T-helper 22 cell (primary cell): Measurements from ENCODE around the gene KLB.
A peak's percentile ranks its signal among the peaks of the same experiment; 100 is the strongest.
"Not testable (repeated sequence)": the region's sequence is repeated elsewhere in the genome, so short reads cannot be mapped to it uniquely, and the experiment has no call there.

Source experiments
- DNase-seq: peaks from one replicate; pipeline ENCODE4 v3.0.0-alpha.2; 2020; ENCODE audit warnings: low read depth

The KLB gene

DNA sequence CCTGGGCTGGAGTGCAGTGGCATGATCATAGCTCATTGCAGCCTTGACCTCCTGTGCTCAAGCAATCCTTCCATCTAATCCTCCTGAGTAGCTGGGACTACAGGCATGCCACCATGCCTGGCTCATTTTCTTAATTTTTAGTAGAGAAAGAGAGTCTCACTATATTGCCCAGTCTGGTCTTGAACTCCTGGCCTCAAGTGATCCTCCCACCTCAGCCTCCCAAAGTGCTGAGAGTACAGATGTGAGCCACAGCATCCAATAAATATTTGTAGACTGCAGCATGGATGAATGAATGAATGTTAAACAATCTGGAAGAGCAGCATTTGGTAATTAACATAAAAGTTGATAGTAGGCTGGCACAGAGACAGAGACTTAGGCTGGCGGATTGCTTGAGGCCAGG, 20.0 kb downstream of the KLB start:
- DNase-seq, result no peak

DNA sequence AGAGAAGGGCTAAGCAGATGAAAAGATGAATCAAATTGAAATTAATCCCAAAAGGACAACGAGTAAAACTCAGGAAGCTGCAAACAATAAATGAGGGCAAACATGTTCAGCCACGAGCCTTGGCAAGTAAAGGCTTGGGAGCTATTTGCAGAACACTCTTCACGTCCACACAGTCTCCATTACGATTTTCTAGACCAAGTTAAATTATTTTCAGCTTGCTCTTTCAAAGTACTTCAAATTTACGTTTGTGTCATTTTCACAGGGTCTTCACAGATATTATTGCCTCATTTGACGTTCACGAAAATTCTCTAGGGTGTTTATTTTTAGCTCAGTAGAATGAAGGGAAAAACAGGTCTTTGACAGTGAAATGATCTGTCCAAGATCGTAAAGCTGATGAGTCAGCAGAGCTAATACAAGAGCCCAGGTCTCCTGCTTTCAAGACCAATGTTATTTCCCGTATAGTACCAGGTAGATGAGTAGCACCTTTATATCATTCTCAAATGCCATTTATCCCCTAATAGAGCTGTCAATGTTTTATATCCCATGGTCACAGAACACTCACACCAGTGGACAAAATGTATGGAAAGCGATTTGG, 20.9 kb downstream of the KLB start:
- DNase-seq, result no peak

DNA sequence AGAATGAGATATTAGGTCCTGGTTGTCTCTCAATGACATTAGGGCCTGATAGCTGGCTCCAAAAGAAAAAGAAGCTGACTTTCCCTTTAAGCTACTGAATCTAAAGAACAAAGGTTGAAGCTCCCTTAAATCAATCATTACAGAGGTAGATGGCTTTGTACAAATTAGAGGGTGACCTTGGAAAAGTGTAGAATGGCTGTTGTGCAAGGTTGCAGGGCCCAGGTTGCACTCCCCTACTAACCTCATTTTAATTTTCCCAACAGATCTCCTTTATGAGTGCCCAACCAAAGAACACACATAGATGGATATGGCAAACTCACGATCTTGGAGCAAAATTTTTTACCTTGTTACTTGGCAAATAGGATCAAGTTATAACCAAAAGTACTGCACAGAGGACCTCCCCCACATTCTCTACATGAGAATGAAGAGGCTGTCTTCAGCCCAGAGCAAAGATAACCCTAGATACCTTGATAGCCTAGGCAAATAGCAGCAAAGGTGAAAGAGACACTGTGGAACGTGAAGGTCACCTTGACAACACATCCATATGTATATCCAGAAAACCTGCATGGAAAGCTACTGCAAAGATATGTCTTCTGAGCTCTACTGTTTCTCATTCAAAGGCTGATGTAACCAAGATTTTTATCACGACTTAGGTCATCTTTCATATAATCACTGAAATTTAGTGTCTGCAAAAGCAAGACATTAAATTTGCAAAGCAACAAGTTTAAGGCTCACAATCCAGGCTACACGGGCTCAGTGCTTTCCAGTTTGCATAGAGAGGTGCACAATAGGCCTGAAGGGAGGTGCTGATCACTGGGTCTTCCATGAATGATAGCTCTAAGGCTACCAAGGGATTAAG, 23.0 kb downstream of the KLB start:
- DNase-seq, result no peak

DNA sequence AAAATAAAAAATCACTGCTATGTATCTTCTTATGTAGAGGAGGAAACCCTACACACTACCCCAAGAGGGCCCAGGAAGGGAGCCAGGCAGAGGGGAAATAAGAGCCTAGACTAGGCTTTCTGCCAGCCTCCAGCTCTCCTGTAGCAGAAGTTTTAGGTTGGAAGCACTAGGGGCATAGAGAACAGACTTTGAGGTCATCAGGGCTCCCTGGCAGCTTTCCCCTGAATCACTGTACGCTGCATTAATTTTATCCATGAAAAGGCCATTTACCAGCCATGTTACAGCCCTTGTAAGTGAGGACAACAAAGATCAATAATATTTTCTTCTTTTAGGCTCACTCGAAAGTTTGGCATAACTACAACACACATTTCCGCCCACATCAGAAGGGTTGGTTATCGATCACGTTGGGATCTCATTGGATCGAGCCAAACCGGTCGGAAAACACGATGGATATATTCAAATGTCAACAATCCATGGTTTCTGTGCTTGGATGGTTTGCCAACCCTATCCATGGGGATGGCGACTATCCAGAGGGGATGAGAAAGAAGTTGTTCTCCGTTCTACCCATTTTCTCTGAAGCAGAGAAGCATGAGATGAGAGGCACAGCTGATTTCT, 27.3 kb downstream of the KLB start:
- no peak for DNase-seq

DNA sequence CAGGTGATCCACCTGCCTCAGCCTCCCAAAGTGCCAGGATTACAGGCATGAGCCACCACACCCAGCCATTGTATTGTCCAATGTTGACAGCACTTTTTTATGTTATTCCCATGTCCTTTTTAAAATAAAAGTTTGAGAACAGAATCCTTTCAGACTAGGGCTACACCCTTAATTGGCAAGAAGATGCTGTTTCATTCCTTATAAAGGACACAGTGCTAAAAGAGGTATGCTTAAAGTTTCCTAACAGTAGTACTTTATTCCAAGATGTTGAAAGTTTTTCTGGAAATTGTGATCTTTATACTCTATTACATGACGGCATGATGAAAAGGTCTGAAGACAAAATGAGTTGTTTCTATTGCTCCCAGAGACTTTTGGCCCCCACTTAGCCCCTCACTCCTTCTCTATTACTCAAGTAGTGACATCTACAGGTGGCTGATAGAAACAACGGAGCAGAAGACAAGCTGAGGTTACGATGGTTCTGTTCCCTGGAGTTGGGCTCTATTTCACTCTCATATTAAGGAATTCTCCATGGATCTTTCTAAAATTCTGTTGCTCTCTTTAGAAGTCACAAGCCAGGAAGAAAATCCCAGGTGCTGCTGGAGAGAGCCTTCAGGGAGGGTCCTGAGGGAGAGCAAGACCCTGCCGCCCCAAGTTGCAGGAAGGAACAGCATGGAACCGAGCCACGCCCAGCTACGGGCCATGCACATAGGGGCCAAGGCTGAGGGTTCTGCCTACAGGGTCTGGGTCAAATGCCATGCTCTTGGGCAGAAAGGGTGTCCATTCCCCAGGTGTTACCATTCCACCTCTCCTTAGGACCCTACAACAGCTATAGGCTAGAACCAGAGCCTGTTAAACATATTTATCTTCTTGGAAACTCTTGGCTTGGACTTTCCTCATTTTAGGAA, 29.2 kb downstream of the KLB start:
- no peak for DNase-seq

DNA sequence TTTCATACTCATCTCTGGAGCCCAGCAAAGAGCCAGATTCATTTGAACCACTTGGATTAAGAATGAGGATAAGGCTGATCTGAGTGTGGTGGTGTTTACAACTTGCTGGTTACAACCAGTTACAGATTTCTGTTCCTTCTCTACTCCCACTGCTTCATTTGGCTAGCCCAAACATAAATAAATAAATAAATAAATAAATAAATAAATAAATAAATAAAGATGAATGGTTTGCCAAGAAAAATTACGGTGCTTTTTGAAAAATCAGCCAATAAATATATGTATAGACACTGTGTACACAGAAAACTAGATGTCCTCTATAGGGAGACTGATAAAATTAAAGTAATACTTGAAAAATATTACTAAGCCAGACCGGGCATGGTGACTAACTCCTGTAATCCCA, 34.9 kb downstream of the KLB start:
- DNase-seq, result no peak

DNA sequence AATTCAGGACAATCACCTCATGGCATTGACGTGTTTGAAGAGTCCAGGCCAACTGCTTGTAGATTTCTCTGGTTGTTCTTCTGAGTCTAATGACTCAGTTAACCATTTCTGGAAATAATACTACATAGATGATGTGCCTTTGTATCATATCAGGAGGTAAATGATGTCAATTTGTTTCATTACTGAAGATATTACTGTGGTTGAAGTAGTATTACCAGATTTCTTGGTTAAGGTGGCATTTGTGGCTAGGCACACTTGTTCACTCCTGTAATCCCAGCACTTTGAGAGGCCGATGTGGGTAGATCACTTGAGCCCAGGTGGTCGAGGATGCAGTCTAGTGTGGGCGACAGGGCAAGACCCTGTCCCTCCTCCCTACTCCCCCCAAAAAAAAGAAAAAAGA, 36.3 kb downstream of the KLB start:
- no peak for DNase-seq

DNA sequence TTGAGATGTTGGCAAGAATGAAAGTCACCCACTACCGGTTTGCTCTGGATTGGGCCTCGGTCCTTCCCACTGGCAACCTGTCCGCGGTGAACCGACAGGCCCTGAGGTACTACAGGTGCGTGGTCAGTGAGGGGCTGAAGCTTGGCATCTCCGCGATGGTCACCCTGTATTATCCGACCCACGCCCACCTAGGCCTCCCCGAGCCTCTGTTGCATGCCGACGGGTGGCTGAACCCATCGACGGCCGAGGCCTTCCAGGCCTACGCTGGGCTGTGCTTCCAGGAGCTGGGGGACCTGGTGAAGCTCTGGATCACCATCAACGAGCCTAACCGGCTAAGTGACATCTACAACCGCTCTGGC, 39.7 kb downstream of the KLB start:
- no peak for DNase-seq

DNA sequence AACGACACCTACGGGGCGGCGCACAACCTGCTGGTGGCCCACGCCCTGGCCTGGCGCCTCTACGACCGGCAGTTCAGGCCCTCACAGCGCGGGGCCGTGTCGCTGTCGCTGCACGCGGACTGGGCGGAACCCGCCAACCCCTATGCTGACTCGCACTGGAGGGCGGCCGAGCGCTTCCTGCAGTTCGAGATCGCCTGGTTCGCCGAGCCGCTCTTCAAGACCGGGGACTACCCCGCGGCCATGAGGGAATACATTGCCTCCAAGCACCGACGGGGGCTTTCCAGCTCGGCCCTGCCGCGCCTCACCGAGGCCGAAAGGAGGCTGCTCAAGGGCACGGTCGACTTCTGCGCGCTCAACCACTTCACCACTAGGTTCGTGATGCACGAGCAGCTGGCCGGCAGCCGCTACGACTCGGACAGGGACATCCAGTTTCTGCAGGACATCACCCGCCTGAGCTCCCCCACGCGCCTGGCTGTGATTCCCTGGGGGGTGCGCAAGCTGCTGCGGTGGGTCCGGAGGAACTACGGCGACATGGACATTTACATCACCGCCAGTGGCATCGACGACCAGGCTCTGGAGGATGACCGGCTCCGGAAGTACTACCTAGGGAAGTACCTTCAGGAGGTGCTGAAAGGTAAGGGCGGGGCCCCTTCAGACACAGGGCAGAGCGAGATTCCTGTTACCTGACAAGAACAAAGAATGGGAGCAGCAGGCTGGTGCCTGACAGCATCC, 40.3 kb downstream of the KLB start:
- DNase-seq, result no peak

DNA sequence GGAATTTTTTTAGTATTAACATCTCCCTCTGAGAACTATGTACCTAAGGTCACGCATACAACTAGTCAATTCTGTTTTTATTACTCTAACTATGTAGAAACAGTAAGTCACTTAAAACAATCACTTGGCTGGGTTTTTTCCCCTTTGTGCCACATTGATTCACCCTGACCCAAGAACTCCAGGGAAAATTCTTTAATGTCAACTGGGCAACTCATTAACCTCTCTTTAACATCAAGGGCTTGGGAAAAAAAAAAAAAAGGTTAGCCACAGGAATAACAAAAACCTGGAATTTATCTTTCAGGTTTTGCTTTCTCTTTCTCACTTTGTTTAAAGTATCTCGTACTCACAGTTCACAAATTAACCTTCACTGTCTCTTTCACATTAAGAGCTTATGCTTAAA, 43.9 kb downstream of the KLB start:
- no peak for DNase-seq

DNA sequence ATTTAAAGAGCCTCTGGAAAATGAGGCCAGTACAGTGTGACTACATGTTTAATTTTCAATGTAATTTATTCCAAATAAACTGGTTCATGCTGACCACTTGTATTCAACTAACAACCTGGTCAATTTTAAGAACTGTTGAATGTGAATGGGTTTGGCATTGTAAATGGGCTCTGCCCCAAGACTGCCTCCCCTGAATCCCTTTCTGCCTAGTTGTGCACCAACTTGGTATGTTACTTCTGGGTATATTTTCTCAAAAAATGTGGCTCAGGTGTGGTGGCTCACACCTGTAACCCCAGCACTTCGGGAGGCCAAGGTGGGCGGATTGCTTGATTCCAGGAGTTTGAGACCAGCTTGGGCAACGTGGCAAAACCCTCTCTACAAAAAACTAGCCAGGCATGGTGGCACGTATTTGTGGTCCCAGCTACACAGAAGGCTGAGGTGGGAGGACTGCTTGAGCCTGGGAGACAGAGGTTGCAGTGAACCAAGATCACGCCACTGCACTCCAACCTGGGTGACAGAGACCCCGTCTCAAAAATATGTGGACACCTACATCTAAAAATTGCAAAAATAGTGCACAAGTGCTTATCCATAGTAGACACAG, 44.8 kb downstream of the KLB start:
- no peak for DNase-seq

DNA sequence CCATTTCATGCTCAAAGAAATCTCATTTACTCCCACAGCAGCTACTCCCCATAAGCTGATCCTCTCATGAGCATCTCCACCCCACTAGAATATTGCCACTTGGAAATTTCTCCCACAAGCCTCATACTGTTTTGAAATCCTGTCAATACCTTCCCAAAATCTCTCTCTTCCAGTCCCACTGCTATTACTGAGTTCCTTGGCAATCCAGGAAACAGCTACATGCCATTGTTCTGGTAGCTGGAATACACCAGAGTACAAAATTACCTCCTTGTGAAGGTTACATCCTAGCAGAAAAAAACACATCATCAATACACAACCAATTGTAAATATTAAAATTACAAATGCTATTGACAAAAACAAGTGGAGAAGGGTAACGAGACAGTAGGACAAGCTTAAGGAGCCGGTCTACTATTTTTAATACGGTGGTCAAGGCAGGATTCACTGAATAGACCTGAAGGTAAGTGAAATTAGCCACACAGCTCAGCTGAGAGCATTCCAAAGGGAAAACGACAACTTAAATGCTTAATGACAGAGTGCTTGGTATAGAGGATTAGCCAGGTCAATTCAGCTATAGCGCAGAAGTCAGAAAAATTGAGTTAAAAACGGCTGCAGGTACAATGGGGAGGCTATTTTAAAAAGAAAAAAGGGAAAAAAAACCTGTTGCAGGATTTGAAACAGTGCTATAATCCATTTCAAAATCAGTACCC, 45.6 kb downstream of the KLB start:
- DNase-seq, result no peak

DNA sequence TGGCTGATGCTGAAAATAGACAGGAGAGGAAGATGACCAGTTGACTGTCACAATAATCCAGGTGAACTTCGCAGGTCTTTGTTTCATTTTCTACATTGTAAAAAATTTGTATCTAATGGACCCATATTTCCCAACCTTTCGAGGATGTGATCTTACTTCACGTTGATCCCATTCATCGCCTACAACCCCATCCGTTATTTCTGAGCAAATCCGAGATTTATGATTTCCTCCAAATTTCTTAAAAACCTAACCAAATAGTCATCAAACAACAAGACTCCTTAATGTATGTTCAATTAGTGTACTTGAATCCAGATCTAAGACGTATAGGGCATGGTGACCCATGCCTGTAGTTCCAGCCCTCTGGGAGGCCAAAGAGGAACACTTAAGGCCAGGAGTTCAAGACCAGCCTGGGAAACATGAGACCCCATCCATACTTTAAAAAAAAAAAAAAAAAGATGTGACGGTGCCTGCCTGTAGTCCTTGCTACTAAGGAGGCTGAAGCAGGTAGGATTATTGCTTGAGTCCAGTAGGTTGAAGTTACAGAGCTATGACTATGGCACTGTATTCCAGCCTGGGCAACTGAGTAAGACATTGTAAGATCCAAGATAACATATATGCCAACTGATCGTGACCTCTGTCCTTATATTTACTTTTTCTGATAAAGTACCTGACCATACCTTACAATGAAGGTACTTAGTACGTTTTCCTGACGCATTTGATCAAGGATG, 46.3 kb downstream of the KLB start:
- no peak for DNase-seq

DNA sequence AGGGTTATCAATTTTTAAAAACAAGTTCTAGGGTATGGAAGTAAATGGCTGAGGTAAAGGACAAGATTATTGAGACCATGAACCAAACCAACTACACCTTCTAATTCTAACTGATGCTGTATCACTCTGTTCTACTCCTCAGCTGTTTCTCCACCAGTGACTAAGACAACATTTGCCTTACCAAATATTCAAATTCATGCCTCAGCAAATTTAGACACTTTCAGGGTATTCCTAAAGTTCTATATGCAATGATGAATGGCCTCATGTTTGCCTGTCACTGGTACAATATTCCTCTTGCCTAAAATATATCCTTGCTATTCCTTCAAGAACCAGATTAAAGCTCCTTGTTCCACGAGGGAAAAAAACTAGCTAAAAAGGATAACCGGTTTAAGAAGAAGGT, 47.0 kb downstream of the KLB start:
- no peak for DNase-seq

DNA sequence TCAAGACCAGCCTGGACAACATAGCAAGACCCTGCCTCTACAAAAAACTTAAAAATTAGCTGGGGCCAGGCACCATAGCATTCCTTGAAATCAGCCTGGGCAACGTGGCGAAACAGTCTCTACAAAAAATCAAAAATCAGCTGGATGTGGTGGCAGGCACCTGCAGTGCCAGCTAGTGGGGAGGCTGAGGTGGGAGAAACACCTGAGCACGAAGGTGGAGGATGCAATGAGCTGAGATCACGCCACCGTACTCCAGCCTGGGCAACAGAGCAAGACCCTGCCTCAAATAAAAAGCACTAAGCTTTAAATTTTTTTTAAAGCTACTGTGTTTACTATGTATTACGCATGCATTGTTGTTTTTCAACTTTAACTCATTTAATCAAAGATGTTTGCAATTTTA, 48.8 kb downstream of the KLB start:
- no peak for DNase-seq

DNA sequence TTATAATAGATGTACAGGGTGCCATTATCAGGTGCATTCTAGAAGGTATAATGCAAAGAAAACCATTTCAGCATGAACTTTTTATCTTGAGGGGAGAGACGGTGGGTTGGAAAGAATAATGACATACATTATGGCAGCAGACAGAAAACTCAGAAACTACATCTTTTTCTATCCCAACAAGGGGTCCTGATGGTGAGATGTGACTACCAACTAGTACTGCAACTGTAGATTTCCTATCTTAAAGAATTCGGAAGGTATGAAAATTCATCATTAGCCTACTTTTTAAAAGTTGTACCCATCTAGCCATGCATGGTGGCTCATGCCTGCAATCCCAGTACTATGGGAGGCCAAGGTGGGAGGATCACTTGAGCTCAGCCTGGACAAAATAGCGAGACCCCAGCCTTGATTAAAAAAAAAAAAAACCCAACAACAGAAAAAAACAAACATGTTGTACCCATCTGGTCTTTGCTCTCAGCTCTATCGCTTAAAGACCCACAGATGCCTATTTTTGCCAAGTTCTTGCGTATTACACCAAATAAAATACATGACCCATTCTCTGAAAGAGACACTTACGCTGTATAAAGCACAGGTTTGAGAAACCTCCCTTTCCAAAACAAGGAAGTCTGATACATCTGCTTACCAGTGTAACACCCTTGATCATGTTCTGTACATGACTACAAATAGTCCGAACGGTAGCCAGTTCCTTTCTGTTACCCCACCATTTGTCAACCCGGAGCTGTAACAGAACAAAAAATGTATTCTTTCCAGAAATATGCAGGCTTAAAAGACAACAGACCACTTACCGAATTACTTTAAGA, 50.4 kb downstream of the KLB start:
- DNase-seq, result no peak

DNA sequence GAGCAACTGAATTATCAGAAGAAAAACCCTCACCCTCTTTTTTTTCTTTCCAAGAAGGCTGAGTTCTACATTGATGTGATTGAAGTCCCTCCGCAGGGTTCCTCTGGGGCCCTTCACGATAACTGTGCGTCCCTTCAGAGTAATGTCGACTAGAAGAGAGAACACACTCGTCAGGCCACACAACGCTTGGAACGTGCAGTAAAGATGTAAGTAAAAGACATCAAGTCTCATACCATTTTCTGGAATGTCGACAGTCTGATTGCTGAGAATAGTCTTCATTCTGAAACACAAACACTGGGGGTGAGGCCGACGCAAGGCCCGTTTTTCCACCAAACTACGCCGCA, 51.4 kb downstream of the KLB start:
- DNase-seq, result not testable (repeated sequence)

DNA sequence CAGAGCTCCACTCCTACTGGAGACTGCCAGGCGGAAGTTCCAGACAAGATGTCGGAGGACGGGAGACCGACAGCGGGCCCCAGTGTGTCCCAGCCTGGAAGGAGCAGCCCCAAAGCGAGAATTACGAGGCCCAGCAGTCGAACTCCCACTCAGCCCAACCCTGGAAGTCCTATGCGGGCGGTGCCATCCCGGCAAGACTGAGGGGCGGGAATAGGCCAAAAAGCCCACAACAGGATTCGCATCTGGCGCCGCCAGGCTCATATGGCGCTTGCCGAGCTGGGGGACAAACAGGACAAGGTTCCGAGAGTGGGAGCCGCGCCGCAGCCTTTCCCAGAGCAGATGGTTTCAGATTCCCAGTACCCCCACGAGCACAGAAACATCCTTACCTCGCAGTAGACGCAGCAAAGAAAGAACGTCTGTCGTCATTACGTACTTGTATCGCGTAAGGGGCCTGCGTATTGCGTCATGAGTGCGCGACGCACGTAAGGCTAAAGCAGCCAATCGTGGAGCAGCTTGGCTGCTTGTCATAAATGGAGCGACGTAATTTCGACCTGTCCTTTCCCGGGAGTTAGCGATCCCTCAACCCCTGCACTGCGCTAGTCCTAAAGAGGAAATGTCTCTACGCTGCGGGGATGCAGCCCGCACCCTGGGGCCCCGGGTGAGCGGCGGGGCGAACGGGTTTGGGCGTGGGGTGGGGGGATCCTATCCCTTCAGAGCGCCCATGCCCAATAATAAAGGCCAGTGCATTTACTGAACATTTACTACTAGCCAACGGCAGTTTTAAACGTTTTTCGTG, 52.0 kb downstream of the KLB start, which contains the start of the genes LIAS and RPL9:
Gene LIAS (plus strand): TSS at position 552 of the 796 bp plus-strand sequence. CDS start 62 bp downstream, at position 614.
Gene RPL9 (minus strand): TSS at position 418 of the 796 bp plus-strand sequence. CDS start 483 bp downstream, outside the sequence.
- DNase-seq, result peak; percentile 87
